ENCODE measurements around the gene DGKB. TPM values are rescaled to one million over a fixed set of nuclear protein-coding genes. Genes with fewer than 3 reads are reported as not detected.

Gene DGKB
- total RNA-seq, 4 donors from 2014 or later, result 17.3 to 54.9 (median 26.1) TPM

GRCh38 chr7:14339861-14340260, 562.7 kb downstream of the DGKB start:
- H3K4me1 ChIP-seq, result peaks cover 0 to 35% (median 0%) of the 10 kb centered on the region in 3 donors
- H3K4me3 ChIP-seq, result no peak overlapping the region
- no peak overlapping the region for H3K27ac ChIP-seq
- H3K36me3 ChIP-seq, result no peaks in the 10 kb centered on the region
- no peaks in the 10 kb centered on the region for H3K27me3 ChIP-seq
- TF ChIP-seq EP300 (IDR thresholded peaks at IDR 0.05), result no peak
- TF ChIP-seq CTCF (IDR thresholded peaks at IDR 0.05), result no peak
- TF ChIP-seq POLR2AphosphoS5 (IDR thresholded peaks at IDR 0.05), result no peak
- no peak for TF ChIP-seq POLR2A (IDR thresholded peaks at IDR 0.05)
- no peak for ATAC-seq
- 56 to 67% methylated on average over 2 of the region's 2 CpGs for WGBS, 2 donors (ENCODE audit: low coverage in 1 of 2)
- H3K9me3 ChIP-seq, result no peaks in the 10 kb centered on the region

GRCh38 chr7:14336256-14336655, 566.3 kb downstream of the DGKB start:
- Histone ChIP-seq H3K27me3 (no peaks in the 10 kb centered on the region), H3K9me3 (no peaks in the 10 kb centered on the region), H3K27ac (no peak overlapping the region), H3K4me1 (peaks cover 0 to 12% (median 0%) of the 10 kb centered on the region in 3 donors), H3K4me3 (no peak overlapping the region), H3K36me3 (no peaks in the 10 kb centered on the region)
- TF ChIP-seq POLR2A (IDR thresholded peaks at IDR 0.05), result no peak
- no peak for TF ChIP-seq POLR2AphosphoS5 (IDR thresholded peaks at IDR 0.05)
- no peak for TF ChIP-seq CTCF (IDR thresholded peaks at IDR 0.05)
- TF ChIP-seq EP300 (IDR thresholded peaks at IDR 0.05), result no peak
- no peak for ATAC-seq
- 75 to 100% methylated on average over 1 of the region's 1 CpG for WGBS, 2 donors (ENCODE audit: low coverage in 1 of 2)

- no peak overlapping the region for H3K27ac ChIP-seq
- no peaks in the 10 kb centered on the region for H3K4me1 ChIP-seq
- 63 to 76% methylated on average over 5 of the region's 5 CpGs for WGBS, 2 donors (ENCODE audit: low coverage in 1 of 2)
- no peak for ATAC-seq
- TF ChIP-seq EP300 (IDR thresholded peaks at IDR 0.05) (no peak), POLR2AphosphoS5 (IDR thresholded peaks at IDR 0.05) (no peak), POLR2A (IDR thresholded peaks at IDR 0.05) (no peak), CTCF (IDR thresholded peaks at IDR 0.05) (no peak)
- H3K9me3 ChIP-seq, result no peaks in the 10 kb centered on the region
- no peaks in the 10 kb centered on the region for H3K36me3 ChIP-seq
- no peak overlapping the region for H3K4me3 ChIP-seq
- H3K27me3 ChIP-seq, result no peaks in the 10 kb centered on the region
Observed at GRCh38 chr7:14332155-14332554, 570.4 kb downstream of the DGKB start.

- no peak for ATAC-seq
- H3K27me3 ChIP-seq, result no peaks in the 10 kb centered on the region
- no peak overlapping the region for H3K4me3 ChIP-seq
- H3K27ac ChIP-seq, result no peak overlapping the region
- WGBS, 2 donors (ENCODE audit: low coverage in 1 of 2), result 42 to 53% methylated on average over 3 of the region's 3 CpGs
- peaks cover 0 to 8% (median 0%) of the 10 kb centered on the region in 3 donors for H3K9me3 ChIP-seq
- TF ChIP-seq CTCF (IDR thresholded peaks at IDR 0.05) (no peak), EP300 (IDR thresholded peaks at IDR 0.05) (no peak), POLR2A (IDR thresholded peaks at IDR 0.05) (no peak), POLR2AphosphoS5 (IDR thresholded peaks at IDR 0.05) (no peak)
- no peaks in the 10 kb centered on the region for H3K36me3 ChIP-seq
- H3K4me1 ChIP-seq, result no peaks in the 10 kb centered on the region
Observed at GRCh38 chr7:14324767-14325166, 577.8 kb downstream of the DGKB start.

- H3K9me3 ChIP-seq, result peaks cover 0 to 8% (median 0%) of the 10 kb centered on the region in 3 donors
- ATAC-seq, result no peak
- no peaks in the 10 kb centered on the region for H3K36me3 ChIP-seq
- 97 to 100% methylated on average over 2 of the region's 2 CpGs for WGBS, 2 donors (ENCODE audit: low coverage in 1 of 2)
- no peaks in the 10 kb centered on the region for H3K27me3 ChIP-seq
- no peak overlapping the region for H3K27ac ChIP-seq
- TF ChIP-seq CTCF (IDR thresholded peaks at IDR 0.05) (no peak), POLR2A (IDR thresholded peaks at IDR 0.05) (no peak), POLR2AphosphoS5 (IDR thresholded peaks at IDR 0.05) (no peak), EP300 (IDR thresholded peaks at IDR 0.05) (no peak)
- H3K4me1 ChIP-seq, result no peaks in the 10 kb centered on the region
- H3K4me3 ChIP-seq, result no peak overlapping the region
Observed at GRCh38 chr7:14322724-14323123, 579.8 kb downstream of the DGKB start.

Measured in gastroesophageal sphincter (tissue), 4 donors.